GM18868 (cell line): ENCODE measurements around the gene PIK3CB.
"Not testable (repeated sequence)": the region's sequence is repeated elsewhere in the genome, so short reads cannot be mapped to it uniquely, and the experiment has no call there.

Experiments
- ATAC-seq: cut with Tn5 transposase; IDR thresholded peaks from one replicate; pipeline ENCODE4 v1.9.1; 2021; ENCODE audit warnings: mild to moderate bottlenecking, moderate library complexity; ENCODE audit not compliant: unreplicated experiment

PIK3CB gene

GRCh38 chr3:138625707-138626365 lies 208.9 kb downstream of the PIK3CB start:
- no peak for ATAC-seq

- no peak for ATAC-seq
Measured at GRCh38 chr3:138624518-138624917, 210.2 kb downstream of the PIK3CB start.

- ATAC-seq = no peak
Measured at GRCh38 chr3:138620431-138620830, 214.3 kb downstream of the PIK3CB start.

GRCh38 chr3:138615462-138615861 lies 219.3 kb downstream of the PIK3CB start:
- no peak for ATAC-seq

- ATAC-seq = no peak
Measured at GRCh38 chr3:138609898-138610266, 224.8 kb downstream of the PIK3CB start.

- peak; percentile 77 for ATAC-seq
Measured at GRCh38 chr3:138608322-138609135, 226.2 kb downstream of the PIK3CB start, which contains the start of gene FAIM. TSS of gene FAIM (plus strand) at chr3:138608771. CDS start at chr3:138619727, 10,956 bp downstream.

GRCh38 chr3:138604106-138604595 lies 230.6 kb downstream of the PIK3CB start:
- ATAC-seq = not testable (repeated sequence)
